ENCODE measurements around the gene RAI1.

DNA sequence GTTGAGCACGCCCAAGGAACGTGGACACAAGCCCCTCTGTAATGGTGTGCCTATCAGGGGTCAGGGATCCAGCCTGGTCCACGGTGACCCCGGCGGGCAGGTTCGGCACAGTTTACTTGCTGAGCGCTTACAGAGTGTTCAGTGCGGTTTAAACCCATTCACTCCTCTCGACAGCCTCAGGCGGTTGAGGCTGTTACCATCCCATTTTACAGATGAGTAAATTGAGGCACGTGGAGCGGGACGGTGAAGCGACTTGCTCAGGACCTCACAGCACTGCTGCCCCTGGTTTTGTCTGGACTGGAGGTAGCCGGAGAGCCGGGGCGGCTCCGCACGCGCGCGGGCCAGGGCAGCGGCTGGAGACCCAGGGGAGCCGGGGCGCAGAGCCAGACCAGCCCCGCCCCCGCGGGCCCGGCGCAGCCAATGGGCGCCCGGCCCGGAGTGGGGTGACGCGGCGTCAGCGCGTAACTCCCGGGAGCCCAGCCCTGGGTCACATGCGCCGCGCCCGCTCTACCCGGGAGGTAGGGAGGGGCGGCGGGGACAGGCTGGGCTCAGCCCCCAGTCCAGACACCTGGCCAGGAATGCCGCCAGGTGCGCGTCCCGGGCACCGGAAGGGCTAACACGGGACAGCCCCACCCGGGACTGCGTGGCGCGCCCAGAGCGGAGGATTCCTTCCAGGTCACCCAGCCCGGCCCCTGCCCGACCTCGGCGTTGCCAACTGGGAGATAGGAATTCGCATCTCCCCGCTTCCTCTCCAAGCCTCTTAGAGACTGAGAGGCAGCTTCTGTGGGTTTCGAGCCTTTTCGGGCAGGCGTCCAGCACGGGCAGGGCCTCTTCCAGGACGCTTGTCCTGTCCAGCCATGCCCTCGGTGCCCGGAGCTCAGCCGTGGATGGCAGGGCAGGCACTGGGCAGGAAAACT lies 158.8 kb downstream of the RAI1 start:
- TF ChIP-seq POLR2AphosphoS5 (IDR thresholded peaks at IDR 0.05; ENCODE audit: low read depth, low read length) (peak; percentile 47), POLR2A (IDR thresholded peaks at IDR 0.05; ENCODE audit: low read depth, low read length) (peak; percentile 73)
